ENCODE measurements around the gene CA10.

GRCh38 chr17:52124561-52124960 lies 34.0 kb downstream of the CA10 start:
- TF ChIP-seq EZH2 (IDR thresholded peaks at IDR 0.05; ENCODE audit: borderline replicate concordance), result no peak
- no peak for TF ChIP-seq CTCF (IDR thresholded peaks at IDR 0.05; ENCODE audit: poor library complexity)
